DMS 273 (cell line): ENCODE data around the gene TBC1D14.
"Not testable (repeated sequence)": the region's sequence is repeated elsewhere in the genome, so short reads cannot be mapped to it uniquely, and the experiment has no call there.

Source experiments
- DNase-seq: peaks from one replicate; lab custom pipeline; 2025; ENCODE audit not compliant: unreplicated experiment; lab: John Stamatoyannopoulos, UW

The TBC1D14 gene

DNA sequence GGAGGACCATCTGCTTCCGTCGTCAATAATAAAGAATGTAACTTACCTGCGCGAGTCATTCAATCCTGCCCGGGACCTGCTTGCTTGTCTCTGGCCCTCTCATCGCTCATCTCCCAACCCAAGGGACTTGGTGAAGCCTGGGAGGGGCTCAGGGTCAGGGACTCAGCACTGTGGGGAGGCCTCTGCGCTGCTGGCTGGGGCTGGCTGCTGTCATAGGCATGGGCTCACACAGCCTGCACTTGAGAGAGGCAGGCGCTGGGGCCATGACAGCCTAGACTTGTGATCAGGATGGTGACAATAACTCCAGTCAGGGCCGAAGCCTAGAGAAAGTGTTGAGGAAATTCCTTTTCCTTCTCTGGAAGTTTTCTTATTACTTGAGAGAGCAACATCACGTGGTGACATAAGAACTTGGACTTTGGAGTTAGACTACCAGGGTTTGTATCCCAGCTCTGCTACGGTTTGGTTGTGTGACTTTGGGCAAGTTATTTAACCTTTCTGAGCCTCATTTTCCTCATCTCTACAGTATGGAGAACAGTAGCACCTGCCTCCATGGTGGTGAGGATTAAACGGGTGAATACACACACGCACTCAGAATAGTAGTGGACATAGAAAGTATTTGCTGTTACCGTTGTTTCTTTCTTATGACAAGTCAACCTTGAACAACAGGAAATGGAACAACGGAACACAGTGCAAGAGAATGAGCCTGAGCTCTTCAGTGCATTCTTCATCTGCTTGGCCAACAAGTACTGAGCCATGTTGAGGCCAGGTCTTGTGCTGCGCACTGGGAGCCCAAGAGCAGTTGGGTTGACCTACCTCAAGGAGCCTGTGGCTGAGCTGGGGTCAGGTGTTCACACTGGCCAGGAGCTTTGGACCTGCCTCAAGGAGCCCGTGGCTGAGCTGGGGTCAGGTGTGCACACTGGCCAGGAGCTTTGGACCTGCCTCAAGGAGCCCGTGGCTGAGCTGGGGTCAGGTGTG is 60.5 kb downstream of the TBC1D14 start:
- no peak for DNase-seq

DNA sequence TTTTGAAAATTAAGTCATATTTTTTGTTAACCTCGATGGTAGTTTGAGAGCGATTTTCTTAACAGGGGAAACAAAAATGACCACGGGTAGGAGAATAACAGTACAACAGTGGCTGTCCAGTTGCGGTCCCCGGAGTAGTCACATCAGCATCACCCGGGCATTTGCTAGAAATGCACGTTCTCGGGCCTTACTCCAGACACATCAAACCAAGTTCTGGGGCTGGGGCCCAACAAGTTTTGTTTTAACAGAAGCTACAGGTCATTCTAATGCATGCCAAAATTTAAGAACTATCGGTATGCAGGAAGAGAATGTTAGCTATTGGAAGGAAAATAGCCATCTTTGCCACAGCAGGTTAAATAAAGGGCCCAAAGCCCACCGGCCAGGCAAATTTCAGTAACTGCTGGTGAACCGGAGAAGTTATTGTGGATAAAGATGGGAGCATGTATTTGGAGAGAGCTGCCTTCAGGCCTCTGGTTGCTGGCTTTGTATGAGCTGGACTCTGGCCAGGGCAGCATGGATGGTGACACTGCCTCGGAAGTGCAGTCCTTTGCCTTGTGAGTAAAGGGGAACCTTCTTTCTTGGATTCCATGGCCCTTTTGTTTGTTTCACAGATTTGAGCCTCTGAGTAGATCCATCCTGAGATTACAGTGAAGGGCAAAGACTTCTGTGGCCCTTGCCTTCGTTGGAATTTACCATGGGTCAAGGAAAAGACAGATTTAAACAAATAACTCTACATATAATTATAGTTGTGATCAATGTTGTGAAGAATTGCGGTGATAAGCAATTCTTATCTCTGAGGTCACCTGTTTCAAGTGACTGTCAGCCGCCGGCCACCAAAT is 62.1 kb downstream of the TBC1D14 start:
- DNase-seq = no peak

DNA sequence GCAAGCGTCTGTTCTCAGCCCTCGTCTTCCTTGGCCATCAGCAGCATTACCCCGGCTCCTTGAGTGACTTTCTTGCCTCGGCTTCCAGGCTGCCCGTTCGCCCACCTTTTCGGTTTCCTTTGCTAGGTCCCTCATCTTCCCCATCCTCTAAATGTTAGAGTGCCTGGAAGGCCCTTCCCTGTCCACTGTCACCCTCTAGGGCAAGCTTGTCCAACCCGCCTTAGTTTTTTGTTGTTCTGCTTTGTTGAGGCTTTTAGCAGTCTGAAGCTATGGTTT is 62.7 kb downstream of the TBC1D14 start:
- DNase-seq = no peak

DNA sequence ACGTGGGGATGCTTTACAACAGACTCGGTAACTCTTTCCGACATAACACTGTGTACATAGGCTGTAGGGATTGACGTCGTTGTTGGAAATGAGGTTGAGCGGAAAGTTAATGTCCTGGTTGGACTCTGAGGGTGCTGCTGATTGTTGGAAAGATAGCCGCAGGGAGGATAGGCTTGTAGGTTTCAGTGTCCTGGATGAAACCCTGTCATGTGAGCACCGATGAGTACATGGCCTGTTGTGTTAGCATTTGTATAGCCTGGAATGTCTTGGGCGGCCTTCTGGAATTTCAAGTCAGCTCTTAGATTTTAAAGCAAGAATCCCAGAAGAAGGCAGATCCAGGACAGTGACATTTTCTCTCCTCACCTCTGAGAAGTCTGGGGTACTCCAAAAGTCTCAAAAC is 63.3 kb downstream of the TBC1D14 start:
- no peak for DNase-seq

DNA sequence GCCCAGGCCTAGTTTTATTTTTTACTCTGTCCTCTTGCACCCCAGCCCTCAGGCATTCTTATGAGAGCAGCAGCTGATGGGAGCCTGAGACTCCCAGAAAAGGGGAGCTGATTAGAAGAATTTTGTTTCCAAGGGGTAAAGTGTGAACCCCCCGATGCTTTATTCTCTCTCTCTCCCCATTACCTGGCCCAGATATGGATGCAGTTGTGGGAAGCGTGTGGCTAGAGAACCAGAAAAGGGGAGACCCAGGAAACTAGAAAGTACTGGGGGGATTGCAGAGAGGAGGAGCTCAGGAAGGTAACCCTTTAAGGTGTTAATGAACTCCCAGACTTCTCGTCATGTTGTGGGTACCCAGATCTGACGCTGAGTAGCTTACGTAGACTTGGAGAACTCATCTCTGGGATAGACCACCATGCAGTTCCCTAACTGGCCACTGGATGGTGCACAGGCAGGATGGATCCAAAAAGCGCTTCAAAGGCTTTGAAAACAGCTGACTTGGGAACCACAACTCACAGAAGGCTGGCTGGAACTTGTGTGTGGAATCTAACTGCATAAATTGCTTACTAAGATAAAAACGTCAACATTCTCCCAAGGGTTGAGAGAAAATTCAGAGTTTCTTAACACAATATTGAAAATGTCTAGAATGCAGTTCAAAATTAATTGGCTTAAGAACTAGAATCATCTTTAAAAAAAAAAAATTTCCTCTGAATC is 64.7 kb downstream of the TBC1D14 start:
- peak; percentile 86 for DNase-seq

DNA sequence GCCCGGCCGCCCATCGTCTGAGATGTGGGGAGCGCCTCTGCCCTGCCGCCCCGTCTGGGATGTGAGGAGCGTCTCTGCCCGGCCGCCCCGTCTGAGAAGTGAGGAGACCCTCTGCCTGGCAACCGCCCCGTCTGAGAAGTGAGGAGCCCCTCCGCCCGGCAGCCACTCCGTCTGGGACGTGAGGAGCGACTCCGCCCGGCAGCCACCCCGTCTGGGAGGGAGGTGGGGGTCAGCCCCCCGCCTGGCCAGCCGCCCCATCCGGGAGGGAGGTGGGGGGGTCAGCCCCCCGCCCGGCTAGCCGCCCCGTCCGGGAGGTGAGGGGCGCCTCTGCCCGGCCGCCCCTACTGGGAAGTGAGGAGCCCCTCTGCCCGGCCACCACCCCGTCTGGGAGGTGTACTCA is 68.2 kb downstream of the TBC1D14 start:
- DNase-seq = not testable (repeated sequence)

DNA sequence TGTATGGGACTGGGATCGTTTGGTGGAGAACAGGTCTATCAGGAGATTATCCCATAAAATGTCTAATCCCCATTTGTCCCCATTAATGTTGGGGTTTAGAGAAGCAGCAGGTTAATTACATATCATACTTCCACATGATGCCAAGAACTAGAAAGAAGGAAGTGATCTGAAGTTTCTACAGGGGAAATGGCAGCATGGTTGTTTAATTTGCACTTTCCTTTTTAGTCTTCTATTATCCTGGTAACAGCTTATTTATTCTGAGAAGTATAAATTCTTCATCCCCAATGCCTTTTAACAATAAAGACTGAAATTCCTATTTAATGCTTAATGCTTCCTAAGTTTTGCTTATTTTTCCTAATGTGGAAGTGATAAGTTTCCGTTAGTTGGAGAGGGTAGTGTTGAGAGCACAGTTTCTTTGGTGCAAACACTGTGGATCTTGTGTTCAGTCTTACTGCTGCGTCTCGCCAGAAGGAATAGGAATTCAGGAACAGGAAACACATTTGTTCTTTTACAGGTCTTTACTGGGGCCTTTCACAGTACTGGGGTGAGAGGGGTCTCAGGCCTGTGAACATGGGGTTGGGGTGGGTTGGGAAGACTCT is 74.0 kb downstream of the TBC1D14 start:
- DNase-seq = no peak

DNA sequence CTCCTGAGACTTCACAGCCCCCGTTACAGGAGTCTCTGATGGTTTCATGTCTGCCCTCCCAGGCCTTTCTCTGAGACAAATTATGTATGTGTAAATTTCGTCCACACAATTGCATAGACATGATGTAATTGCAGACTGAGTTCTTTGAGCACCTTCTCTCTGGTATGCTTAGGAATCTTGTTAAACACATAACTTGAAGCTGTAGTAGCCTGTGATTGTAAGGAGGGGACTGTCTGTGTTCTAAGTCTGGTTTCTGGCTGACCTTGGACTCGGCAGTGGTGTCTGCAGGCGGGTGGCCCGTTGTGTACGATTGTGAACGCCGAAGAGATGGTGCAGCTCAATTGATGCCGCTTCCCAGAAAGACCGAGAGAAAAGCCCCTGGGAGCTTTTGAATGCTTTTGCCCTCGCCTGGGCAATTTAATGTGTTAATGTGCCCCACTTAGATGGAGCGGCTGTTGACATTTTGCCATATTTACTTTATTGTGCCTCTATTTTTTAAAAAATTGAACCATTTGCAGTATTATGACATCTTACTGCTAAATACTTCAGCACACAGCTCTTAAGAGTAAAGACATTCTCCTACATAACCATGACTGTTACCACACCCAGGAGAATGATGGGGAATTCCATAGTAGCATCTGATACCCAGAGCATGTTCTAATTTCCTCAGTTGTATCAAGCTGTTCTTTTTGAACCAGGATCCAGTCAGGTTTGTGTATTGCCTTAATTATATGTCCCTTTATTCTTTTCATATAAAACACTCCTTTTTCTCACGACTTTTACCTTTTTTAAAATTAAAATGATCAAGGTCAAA is 75.2 kb downstream of the TBC1D14 start:
- DNase-seq = no peak

DNA sequence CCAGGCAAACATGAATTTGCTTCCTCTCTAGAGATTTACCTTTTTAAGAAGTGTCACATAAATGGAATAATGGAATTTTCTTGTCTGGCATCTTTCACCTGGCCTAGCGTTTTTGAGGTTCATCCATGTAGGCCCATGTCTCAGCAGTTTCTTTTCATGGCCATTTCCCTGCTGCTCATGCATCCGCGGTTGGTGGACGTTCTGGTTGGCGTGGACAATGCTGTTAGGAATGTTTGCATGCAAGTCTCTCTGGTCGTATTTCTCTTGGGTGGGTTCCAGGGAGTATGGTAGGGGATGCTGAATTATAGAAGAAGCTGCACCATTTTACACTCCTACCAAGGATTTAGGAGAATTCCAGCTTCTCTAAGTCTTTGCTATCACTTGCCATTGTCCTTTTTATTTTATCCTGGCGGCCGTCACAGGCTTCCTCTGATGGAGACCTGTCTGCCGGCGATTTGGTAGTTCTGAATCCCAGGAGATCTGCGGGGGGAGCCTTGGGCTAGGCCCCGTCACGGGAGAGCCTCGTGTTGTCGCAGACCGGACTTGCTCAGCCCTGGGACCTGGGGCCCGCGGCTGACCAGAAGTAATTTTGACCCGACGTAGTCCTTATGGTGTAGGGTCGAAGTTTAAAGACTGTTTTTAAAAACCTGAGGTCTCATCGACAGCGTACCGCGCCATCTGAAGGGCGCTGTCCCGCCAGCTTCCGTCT is 76.6 kb downstream of the TBC1D14 start:
- peak; percentile 65 for DNase-seq

DNA sequence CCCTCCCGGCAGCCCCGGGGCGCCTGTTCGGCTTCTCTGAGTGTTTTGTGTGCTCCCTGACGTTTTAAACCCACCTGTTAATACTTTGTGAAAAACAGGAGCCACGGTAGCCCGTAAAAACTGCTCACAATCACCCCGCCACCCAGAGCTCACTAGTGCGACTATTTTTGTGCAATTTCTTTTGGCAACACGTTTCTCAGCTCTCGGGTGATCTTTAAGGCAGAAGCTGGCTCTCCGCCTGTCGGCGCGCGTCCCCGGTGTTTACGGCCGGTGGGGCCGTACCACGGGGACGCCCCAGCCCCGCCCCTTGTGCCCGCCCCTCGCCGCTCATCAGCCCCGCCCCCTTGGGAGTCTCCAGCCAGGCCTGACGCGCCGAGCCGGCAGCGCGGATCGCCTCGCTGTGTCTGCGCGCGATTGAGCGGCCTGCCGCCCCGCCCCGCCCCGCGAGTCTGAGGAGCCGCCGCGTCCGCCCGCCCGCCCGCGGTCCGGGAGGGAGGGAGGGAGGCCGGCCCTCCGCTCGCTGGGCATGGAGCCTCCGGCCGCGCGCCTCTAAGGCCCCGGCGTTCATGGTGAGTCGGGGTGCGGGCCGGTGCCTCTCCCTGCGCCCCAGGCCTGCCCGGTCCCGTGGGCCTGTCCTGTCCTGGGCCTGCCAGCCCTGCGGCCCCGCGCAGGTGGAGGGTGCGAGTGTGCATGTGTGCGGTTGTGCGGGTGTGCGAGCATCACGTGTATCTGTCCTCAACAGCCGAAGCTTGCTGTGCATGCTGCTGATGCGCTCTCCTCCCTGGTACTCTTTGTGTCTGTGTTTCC is 77.4 kb downstream of the TBC1D14 start:
- DNase-seq = peak; percentile 94

DNA sequence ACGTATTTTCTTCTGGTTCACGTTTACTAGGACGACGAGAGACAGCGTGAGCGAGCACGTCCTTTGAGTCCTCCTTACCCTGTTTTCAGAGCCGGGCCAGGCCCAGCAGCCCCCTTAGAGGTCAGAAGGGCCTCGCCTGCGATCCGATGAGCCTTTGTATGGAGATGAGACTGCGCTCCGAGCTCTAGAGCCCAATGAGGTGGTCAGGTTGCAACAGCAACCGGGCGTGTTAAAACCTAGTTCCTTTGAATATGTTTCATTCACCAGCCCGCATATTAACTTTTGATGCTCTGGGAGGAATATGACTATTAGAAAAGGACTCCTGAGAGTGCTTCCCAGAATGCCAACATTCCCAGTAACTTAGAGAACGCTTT is 77.9 kb downstream of the TBC1D14 start:
- DNase-seq = peak; percentile 56

DNA sequence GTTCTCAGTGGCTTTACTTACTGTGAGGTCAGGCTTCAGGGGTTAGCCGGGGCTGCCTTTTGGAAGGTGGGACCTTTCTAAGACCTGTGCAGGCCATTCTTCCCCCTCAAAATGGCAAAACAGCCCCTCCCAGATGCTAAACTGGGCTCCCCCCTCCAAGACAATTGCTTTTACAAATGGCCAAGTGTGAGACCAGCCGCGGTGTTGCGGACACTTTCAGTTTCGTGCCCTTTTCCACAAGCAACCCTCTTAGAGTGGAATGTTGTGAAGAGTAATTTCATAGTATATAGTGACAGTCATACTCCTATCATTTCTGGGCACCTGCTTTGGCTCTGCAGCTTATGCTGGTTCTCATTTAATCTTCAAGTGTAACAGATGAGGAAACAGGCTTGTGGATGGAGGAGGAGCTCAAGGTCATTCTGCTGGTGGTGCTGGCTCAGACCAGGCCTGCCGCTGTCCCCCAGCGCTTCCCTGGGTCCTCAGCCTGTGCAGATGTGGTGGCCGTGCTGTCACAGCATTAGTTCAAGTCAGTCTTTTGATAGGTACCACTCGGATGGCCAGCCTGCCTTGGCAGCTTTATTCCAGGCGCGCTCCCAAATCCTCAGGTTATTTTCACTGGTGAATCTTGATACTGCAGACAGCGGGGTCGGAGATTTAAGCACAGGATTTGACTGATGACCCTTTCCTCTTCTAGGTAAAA is 78.5 kb downstream of the TBC1D14 start:
- DNase-seq = no peak

DNA sequence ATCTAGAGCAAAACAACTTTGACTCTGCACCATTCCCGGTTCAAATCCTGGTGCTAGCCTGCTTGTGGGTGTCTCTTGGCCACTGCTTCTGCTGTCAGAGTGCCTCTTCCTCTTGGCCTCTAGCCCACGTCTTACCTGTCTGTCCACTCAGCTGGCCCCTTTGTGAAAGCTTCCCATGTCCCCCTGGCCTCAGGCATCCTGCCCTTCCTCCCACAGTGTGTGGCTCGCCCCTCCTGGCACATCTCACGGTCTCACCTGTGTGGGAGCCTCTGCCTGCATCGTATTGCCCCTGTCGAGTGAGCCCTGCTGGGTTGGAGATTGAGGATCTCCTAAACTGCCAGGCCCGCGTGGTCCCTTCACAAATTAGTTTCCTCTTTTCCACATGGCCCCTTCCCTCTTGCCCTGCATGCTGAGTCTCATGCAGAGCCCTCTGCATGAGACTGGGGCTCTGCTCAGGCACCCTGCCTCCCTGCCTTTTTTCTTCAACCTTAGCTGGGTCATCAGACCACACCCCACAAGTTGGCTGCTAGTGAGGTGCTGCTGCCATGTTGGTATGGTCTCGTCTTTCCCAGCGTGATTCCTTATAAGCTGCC is 79.8 kb downstream of the TBC1D14 start:
- no peak for DNase-seq

DNA sequence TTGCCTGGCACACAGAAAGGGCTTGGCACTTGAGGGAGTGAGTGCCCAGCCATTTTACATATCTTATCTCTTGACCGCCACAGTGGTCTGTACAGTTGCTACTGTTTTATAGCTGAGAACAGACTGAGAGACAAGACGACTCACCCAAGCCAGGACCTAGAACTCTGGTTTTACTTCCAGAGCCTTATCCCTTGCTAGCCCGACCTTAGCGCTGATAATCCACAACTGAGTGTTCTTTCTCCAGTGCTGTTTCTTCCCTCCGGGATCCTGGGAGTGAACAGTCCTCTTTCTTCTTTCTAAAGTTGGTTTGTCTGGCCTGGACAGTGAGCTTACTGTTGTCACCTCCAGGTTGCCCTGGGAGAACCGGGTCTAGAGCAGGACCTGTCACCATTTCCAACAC is 81.0 kb downstream of the TBC1D14 start:
- DNase-seq = no peak

DNA sequence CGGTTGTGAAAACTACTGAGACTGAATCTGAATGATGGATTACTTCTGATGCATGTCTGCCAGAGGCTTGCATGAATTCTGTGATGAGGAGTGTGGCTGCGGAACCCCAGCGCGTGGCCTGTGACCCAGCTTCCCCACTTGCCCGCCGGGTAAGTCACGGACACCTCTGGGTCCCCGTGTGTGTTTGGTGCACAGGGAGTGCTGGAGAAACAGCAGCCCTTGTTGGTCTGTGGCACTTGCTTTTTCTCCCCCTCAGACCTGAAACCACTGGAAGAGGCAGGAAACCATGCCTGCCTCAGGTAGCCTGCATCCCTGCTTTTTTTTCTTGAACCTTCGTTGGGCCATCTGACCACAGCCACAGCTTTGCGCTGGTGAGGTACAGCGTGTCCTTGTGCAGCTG is 81.6 kb downstream of the TBC1D14 start:
- DNase-seq = no peak

DNA sequence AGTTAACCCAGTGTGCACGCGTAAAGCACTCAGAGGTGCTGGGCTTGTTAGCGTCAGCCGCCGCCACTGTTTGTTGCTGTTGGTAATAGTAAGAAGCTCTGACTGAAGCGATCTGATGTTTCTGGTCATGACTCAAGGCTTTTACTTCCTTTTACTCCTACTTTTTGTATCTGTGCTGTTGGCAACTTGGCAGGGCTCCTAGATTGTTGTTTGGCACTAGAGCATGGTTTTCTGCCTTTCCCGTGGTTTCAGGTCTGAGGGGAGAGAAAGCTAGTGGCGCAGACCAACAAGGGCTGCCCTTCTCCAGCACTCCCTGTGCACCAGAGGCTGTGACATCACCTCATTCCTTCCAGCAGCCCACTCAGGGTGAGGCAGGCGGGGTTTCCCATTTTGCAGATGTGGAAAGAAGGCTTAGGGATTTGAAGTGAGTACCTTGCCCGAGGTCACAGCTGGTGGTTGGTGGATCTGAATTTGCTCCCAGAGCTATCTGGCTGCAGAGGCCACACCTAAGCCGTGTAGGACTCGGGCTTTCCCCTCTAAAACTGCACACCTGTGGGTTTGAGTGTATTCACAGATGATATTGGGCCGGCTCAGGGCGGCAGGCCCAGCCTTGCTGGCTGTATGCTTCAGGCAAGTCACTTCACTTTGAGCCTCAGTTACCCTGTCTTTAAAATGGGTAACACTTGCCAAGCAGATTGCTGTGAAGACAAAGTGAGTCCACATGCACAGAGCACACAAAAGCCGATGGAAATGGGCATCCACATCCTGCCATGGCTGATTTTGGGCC is 82.3 kb downstream of the TBC1D14 start:
- no peak for DNase-seq
